Endothelial cell of umbilical vein (primary cell): ENCODE data around the gene IQSEC3. TPM values are rescaled to one million over a fixed set of nuclear protein-coding genes. Genes with fewer than 3 reads are reported as not detected.

Source experiments
- BruUV-seq: library from RNA; stranded (reverse); fragments of 400-500 nt; replicated peaks from 2 replicates; lab custom pipeline; 2021; lab: Mats Ljungman, UMichigan
- CTCF ChIA-PET: fragments of 300-600, 350-600 bp; sonication (Branson Sonifier 250); formaldehyde crosslinking; loops from one replicate; lab custom pipeline; 2021; ENCODE audit warnings: antibody characterized with exemption, inconsistent platforms; lab: Charles Lee
- POLR2A ChIA-PET: fragments of 300-600, 350-600 bp; sonication (Branson Sonifier 250); formaldehyde crosslinking; loops from one replicate; lab custom pipeline; 2021; ENCODE audit warnings: antibody characterized with exemption, inconsistent platforms; lab: Charles Lee
- DNase-seq: peaks from one replicate; pipeline ENCODE4 v3.0.0-alpha.2; 2011; ENCODE audit warnings: low read depth, low spot score
- FAIRE-seq: peaks from 2 replicates; lab custom pipeline; 2011; peaks lifted over from hg19 to GRCh38; lab: Jason Lieb, UNC
- H2AFZ ChIP-seq: 2 replicates; pipeline ENCODE4 v1.6.0; 2012; ENCODE audit warnings: low read depth, low read length, control low read depth, inconsistent platforms
- H3K27ac ChIP-seq: 2 replicates; pipeline ENCODE4 v1.5.1; 2011; ENCODE audit warnings: low read depth, mild to moderate bottlenecking, control low read depth, low read length, moderate library complexity; ENCODE audit not compliant: insufficient read depth
- H3K27me3 ChIP-seq, 2 experiments: 2 replicates each; pipeline versions ENCODE4 v1.6.0 to v1.6.1; 2011; ENCODE audit warnings: low read length in 2 of 2, mixed read lengths in 1 of 2; ENCODE audit not compliant: control insufficient read depth in 2 of 2, insufficient read depth in 2 of 2
- H3K36me3 ChIP-seq, 2 experiments: 2 replicates in 1 of 2; 3 replicates in 1 of 2; pipeline ENCODE4 v1.5.1; 2011; ENCODE audit warnings: low read length in 2 of 2, mild to moderate bottlenecking in 1 of 2, moderate library complexity in 1 of 2; ENCODE audit not compliant: control insufficient read depth in 2 of 2, insufficient read depth in 2 of 2; ENCODE audit errors: extremely low read depth in 1 of 2
- H3K4me1 ChIP-seq: 3 replicates; pipeline ENCODE4 v1.5.1; 2011; ENCODE audit warnings: mild to moderate bottlenecking, low read length; ENCODE audit not compliant: control insufficient read depth, insufficient read depth; ENCODE audit errors: extremely low read depth
- H3K4me2 ChIP-seq: 2 replicates; pipeline ENCODE4 v1.6.1; 2011; ENCODE audit warnings: low read length, control low read depth, mixed read lengths; ENCODE audit not compliant: insufficient read depth
- H3K4me3 ChIP-seq, 3 experiments: fragments of 200-600 bp in 1 of 3; sonication (generic), shearing (Covaris generic) in 1 of 3; replicated peaks in 1 of 3; 2 replicates each; pipeline ENCODE4 v1.5.1; 2011 to 2016; ENCODE audit warnings: control low read depth in 3 of 3, low read length in 3 of 3, mild to moderate bottlenecking in 2 of 3, inconsistent platforms in 1 of 3, low read depth in 1 of 3, moderate library complexity in 1 of 3; ENCODE audit not compliant: insufficient read depth in 1 of 3
- H3K79me2 ChIP-seq: 2 replicates; pipeline ENCODE4 v1.6.0; 2012; ENCODE audit warnings: low read length, inconsistent platforms; ENCODE audit not compliant: control insufficient read depth, insufficient read depth
- H3K9ac ChIP-seq: replicated peaks from 2 replicates; pipeline ENCODE3; 2011; ENCODE audit warnings: low read length, control low read depth; ENCODE audit not compliant: insufficient read depth; ENCODE audit errors: extremely low read depth
- H3K9me1 ChIP-seq: replicated peaks from 3 replicates; pipeline ENCODE4 v1.6.0; 2011; ENCODE audit warnings: mild to moderate bottlenecking, low read length; ENCODE audit not compliant: control insufficient read depth, insufficient read depth; ENCODE audit errors: extremely low read depth
- H3K9me3 ChIP-seq: replicated peaks from 2 replicates; pipeline ENCODE4 v1.5.1; 2012; ENCODE audit warnings: low read length, inconsistent platforms; ENCODE audit not compliant: control insufficient read depth, insufficient read depth
- H4K20me1 ChIP-seq: replicated peaks from 2 replicates; pipeline ENCODE3; 2011; ENCODE audit warnings: mild to moderate bottlenecking, low read length; ENCODE audit not compliant: control insufficient read depth, insufficient read depth; ENCODE audit errors: extremely low read depth
- CTCF ChIP-seq, 2 donors: IDR thresholded peaks; 1 replicate in 1 of 2; 2 replicates in 1 of 2; pipeline ENCODE4 v1.5.1; 2011; ENCODE audit warnings: low read length in 2 of 2, mild to moderate bottlenecking in 2 of 2, moderate library complexity in 2 of 2, control low read depth in 1 of 2, inconsistent platforms in 1 of 2, low read depth in 1 of 2; ENCODE audit not compliant: insufficient read depth in 1 of 2; ENCODE audit errors: extremely low read depth in 1 of 2
- EZH2 ChIP-seq: IDR thresholded peaks from 2 replicates; pipeline ENCODE4 v1.6.1; 2012; ENCODE audit warnings: borderline replicate concordance, low read depth, mild to moderate bottlenecking, moderate library complexity, low read length, inconsistent platforms; ENCODE audit not compliant: severe bottlenecking
- FOS ChIP-seq: IDR thresholded peaks from 2 replicates; pipeline ENCODE4 v1.6.1; 2011; ENCODE audit warnings: mild to moderate bottlenecking, low read length, moderate library complexity, borderline replicate concordance; ENCODE audit not compliant: insufficient read depth
- GATA2 ChIP-seq: IDR thresholded peaks from 2 replicates; pipeline ENCODE4 v1.7.0; 2011; ENCODE audit warnings: low read depth, mild to moderate bottlenecking, moderate library complexity, mixed read lengths, low read length; ENCODE audit not compliant: insufficient read length, insufficient read depth
- JUN ChIP-seq: IDR thresholded peaks from 2 replicates; pipeline ENCODE4 v1.6.1; 2011; ENCODE audit warnings: borderline replicate concordance, low read depth; ENCODE audit not compliant: insufficient read length, insufficient read depth
- MAX ChIP-seq: IDR thresholded peaks from 2 replicates; pipeline ENCODE4 v1.6.1; 2011; ENCODE audit not compliant: insufficient read depth, insufficient read length
- MYC ChIP-seq: IDR thresholded peaks from one replicate; pipeline ENCODE4 v1.6.1; 2011; ENCODE audit warnings: mild to moderate bottlenecking, low read depth, low read length
- POLR2A ChIP-seq: IDR thresholded peaks from 2 replicates; pipeline ENCODE4 v1.6.1; 2012; ENCODE audit warnings: low read depth, mild to moderate bottlenecking, control low read depth, low read length
- POLR2AphosphoS5 ChIP-seq: IDR thresholded peaks from 2 replicates; pipeline ENCODE4 v1.6.1; 2012; ENCODE audit warnings: low read depth, mild to moderate bottlenecking, control low read depth, low read length, moderate library complexity; ENCODE audit not compliant: insufficient read depth
- dilution Hi-C: fragments of 300-500 bp; cut with MboI; formaldehyde crosslinking; loops from one replicate; pipeline ENCODE4 v1.15.0; 2019; ENCODE audit warnings: low sequenced_read_pairs; ENCODE audit not compliant: extremely low pct_ligation_motif_present
- intact Hi-C: fragments of 100-400 bp; cut with micrococcal nuclease; formaldehyde crosslinking; loops from one replicate; pipeline ENCODE4 v1.10.0; 2022
- polyA plus RNA-seq, 4 experiments: library from polyadenylated mRNA; depleted of rRNA in 3 of 4; stranded (reverse) in 3 of 4; unstranded in 1 of 4; fragments of >200 nt; gene quantifications; 2 replicates each; pipeline versions ENCODE4 v1.2.1 to v1.2.3, GENCODE V29; 2011 to 2012; ENCODE audit warnings: missing spikeins in 1 of 4
- total RNA-seq: library from RNA; stranded (reverse); gene quantifications from 2 replicates; pipeline ENCODE4 v1.2.3, GENCODE V29; 2021

The IQSEC3 gene
- total and polyA plus RNA-seq, 2 donors (not counting 3 experiments of a cell fraction or from before 2014, with no cell fraction given) = not detected

- no peaks in the 10 kb centered on the region for H3K36me3 ChIP-seq
- no peak for TF ChIP-seq EZH2
- no peak for TF ChIP-seq POLR2A
- TF ChIP-seq JUN = no peak
- TF ChIP-seq FOS = no peak
- TF ChIP-seq MYC = no peak
- no peak for TF ChIP-seq GATA2
- TF ChIP-seq MAX = no peak
- no peak for TF ChIP-seq CTCF (IDR thresholded peaks at IDR 0.05; ENCODE audit: extremely low read depth in 1 of 2, insufficient read depth in 1 of 2, low read depth in 1 of 2, low read length in 2 of 2)
- no peak for TF ChIP-seq POLR2AphosphoS5
- no peaks in the 10 kb centered on the region for H3K9me1 ChIP-seq
- H3K4me3 ChIP-seq = no peak overlapping the region
- FAIRE-seq (no peak), DNase-seq (no peak)
- CTCF ChIA-PET = no interaction called here
- H3K79me2 ChIP-seq = no peaks in the 10 kb centered on the region
- BruUV-seq = no TSS peak
- no peak overlapping the region for H2AFZ ChIP-seq
- POLR2A ChIA-PET = no interaction called here
- intact Hi-C loops (no loop called here), dilution Hi-C loops (no loop called here)
- no peak overlapping the region for H3K9ac ChIP-seq
- H3K4me1 ChIP-seq = no peaks in the 10 kb centered on the region
- no peaks in the 10 kb centered on the region for H4K20me1 ChIP-seq
- no peak overlapping the region for H3K27ac ChIP-seq
- peaks cover 1 to 2% of the 10 kb centered on the region in 2 experiments for H3K27me3 ChIP-seq
- no peaks in the 10 kb centered on the region for H3K9me3 ChIP-seq
- H3K4me2 ChIP-seq = no peak overlapping the region
These were observed 9.0 kb upstream of the IQSEC3 start for GRCh38 chr12:57539-57938.
